ENCODE data around the gene JADE2.
A peak's percentile ranks its signal among the peaks of the same experiment; 100 is the strongest.

JADE2 gene

GRCh38 chr5:134571693-134572405, 46.4 kb downstream of the JADE2 start:
- no peak for DNase-seq

- DNase-seq: no peak
Measured at GRCh38 chr5:134572811-134573210, 47.3 kb downstream of the JADE2 start.

- no peak for DNase-seq
Measured at GRCh38 chr5:134574521-134574920, 49.1 kb downstream of the JADE2 start.

GRCh38 chr5:134575316-134575715, 49.8 kb downstream of the JADE2 start:
- DNase-seq: no peak

GRCh38 chr5:134576386-134577021, 51.0 kb downstream of the JADE2 start:
- no peak for DNase-seq

GRCh38 chr5:134577022-134577795, 51.7 kb downstream of the JADE2 start:
- no peak for DNase-seq

GRCh38 chr5:134577796-134578577, 52.5 kb downstream of the JADE2 start:
- peak; percentile 91 for DNase-seq

- DNase-seq: no peak
Measured at GRCh38 chr5:134578578-134579283, 53.3 kb downstream of the JADE2 start.

- no peak for DNase-seq
Measured at GRCh38 chr5:134579284-134579771, 53.9 kb downstream of the JADE2 start.

GRCh38 chr5:134580001-134580460, 54.6 kb downstream of the JADE2 start:
- no peak for DNase-seq

- DNase-seq: no peak
Measured at GRCh38 chr5:134581241-134581981, 55.9 kb downstream of the JADE2 start.

GRCh38 chr5:134582281-134582680, 56.8 kb downstream of the JADE2 start:
- DNase-seq: no peak

GRCh38 chr5:134582941-134583340, 57.5 kb downstream of the JADE2 start:
- no peak for DNase-seq

GRCh38 chr5:134583766-134584165, 58.3 kb downstream of the JADE2 start:
- no peak for DNase-seq

- DNase-seq: no peak
Measured at GRCh38 chr5:134584662-134585061, 59.2 kb downstream of the JADE2 start.

GRCh38 chr5:134585966-134586365, 60.5 kb downstream of the JADE2 start:
- DNase-seq: no peak

- peak; percentile 94 for DNase-seq
Measured at GRCh38 chr5:134586866-134587524, 61.5 kb downstream of the JADE2 start.

GRCh38 chr5:134590992-134591659, 65.7 kb downstream of the JADE2 start:
- peak; percentile 57 for DNase-seq

GRCh38 chr5:134592141-134592746, 66.8 kb downstream of the JADE2 start:
- no peak for DNase-seq

GRCh38 chr5:134594336-134594735, 68.9 kb downstream of the JADE2 start:
- DNase-seq: no peak

All from activated CD8-positive, alpha-beta memory T cell treated with anti-CD3 and anti-CD28 coated beads for 24 hours (primary cell).